HepG2 (cell line): Measurements from ENCODE around the gene ZNF282. TPM values are rescaled to one million over a fixed set of nuclear protein-coding genes. Genes with fewer than 3 reads are reported as not detected.
A peak's percentile ranks its signal among the peaks of the same experiment; 100 is the strongest.

Experiments used
- CAMTA2 ChIP-seq: sonication (generic); formaldehyde crosslinking; IDR thresholded peaks from 2 replicates; pipeline ENCODE4 v1.4.0; 2020; ENCODE audit warnings: mild to moderate bottlenecking, missing genetic modification reagents, borderline replicate concordance
- ETV6 ChIP-seq: sonication (generic); formaldehyde crosslinking; conservative IDR thresholded peaks from 2 replicates; pipeline ENCODE4 v1.4.0; 2020; ENCODE audit warnings: missing genetic modification reagents
- IRF2 ChIP-seq: IDR thresholded peaks from 2 replicates; pipeline ENCODE4 v1.6.1; 2018; ENCODE audit warnings: missing genetic modification reagents, missing compliant biosample characterization
- ISX ChIP-seq: sonication (generic); formaldehyde crosslinking; conservative IDR thresholded peaks from 2 replicates; pipeline ENCODE4 v1.5.0; 2020; ENCODE audit warnings: missing genetic modification reagents
- KDM4B ChIP-seq: sonication (generic); formaldehyde crosslinking; IDR thresholded peaks from 2 replicates; pipeline ENCODE4 v1.4.0; 2020; ENCODE audit warnings: missing genetic modification reagents
- LCORL ChIP-seq, 2 experiments: fragments of 450-650 bp in 1 of 2; sonication (generic) in 1 of 2; formaldehyde crosslinking in 1 of 2; IDR thresholded peaks; 2 replicates each; pipeline versions ENCODE4 v1.5.0 to v1.6.1; 2017 to 2020; ENCODE audit warnings: antibody characterized with exemption in 1 of 2, missing genetic modification reagents in 1 of 2
- PHF21A ChIP-seq: sonication (generic); formaldehyde crosslinking; IDR thresholded peaks from 2 replicates; pipeline ENCODE4 v1.5.0; 2020; ENCODE audit warnings: mild to moderate bottlenecking, missing genetic modification reagents
- PRMT3 ChIP-seq: sonication (generic); formaldehyde crosslinking; IDR thresholded peaks from 2 replicates; pipeline ENCODE4 v1.8.1; 2022; ENCODE audit warnings: low read depth, mild to moderate bottlenecking, moderate library complexity, missing genetic modification reagents, borderline replicate concordance
- REPIN1 ChIP-seq: sonication (generic); formaldehyde crosslinking; IDR thresholded peaks from 2 replicates; pipeline ENCODE4 v1.8.0; 2022; ENCODE audit warnings: missing genetic modification reagents, low read depth, mild to moderate bottlenecking, borderline replicate concordance
- SRF ChIP-seq: IDR thresholded peaks from 2 replicates; pipeline ENCODE4 v1.6.1; 2011; ENCODE audit warnings: mild to moderate bottlenecking, low read depth, low read length, moderate library complexity
- TCF7 ChIP-seq: sonication (generic); IDR thresholded peaks from 2 replicates; pipeline ENCODE4 v1.6.1; 2016; ENCODE audit warnings: antibody characterized with exemption, low read depth
- ZNF343 ChIP-seq: sonication (generic); formaldehyde crosslinking; IDR thresholded peaks from 2 replicates; pipeline ENCODE4 v1.4.0; 2020; ENCODE audit warnings: mild to moderate bottlenecking, missing genetic modification reagents
- ZNF549 ChIP-seq: sonication (generic); formaldehyde crosslinking; IDR thresholded peaks from 2 replicates; pipeline ENCODE4 v1.5.0; 2020; ENCODE audit warnings: missing genetic modification reagents
- ZNF558 ChIP-seq: sonication (generic); formaldehyde crosslinking; IDR thresholded peaks from 2 replicates; pipeline ENCODE4 v1.9.0; 2022; ENCODE audit warnings: mild to moderate bottlenecking, missing genetic modification reagents, borderline replicate concordance
- ZNF567 ChIP-seq: sonication (generic); formaldehyde crosslinking; IDR thresholded peaks from 2 replicates; pipeline ENCODE4 v1.8.1; 2023; ENCODE audit warnings: mild to moderate bottlenecking, missing genetic modification reagents, borderline replicate concordance
- ZNF605 ChIP-seq: sonication (generic); formaldehyde crosslinking; IDR thresholded peaks from 2 replicates; pipeline ENCODE4 v1.8.0; 2022; ENCODE audit warnings: mild to moderate bottlenecking, missing genetic modification reagents
- ZNF660 ChIP-seq: sonication (generic); formaldehyde crosslinking; IDR thresholded peaks from 2 replicates; pipeline ENCODE4 v1.5.1; 2020; ENCODE audit warnings: mild to moderate bottlenecking, low read depth, missing genetic modification reagents, borderline replicate concordance
- ZNF674 ChIP-seq: sonication (generic); formaldehyde crosslinking; IDR thresholded peaks from 2 replicates; pipeline ENCODE4 v1.5.0; 2020; ENCODE audit warnings: low read depth, mild to moderate bottlenecking, missing genetic modification reagents
- polyA plus RNA-seq, 8 experiments: library from polyadenylated mRNA; depleted of rRNA in 3 of 8; stranded (reverse) in 7 of 8; unstranded in 1 of 8; fragments of >200 nt; fragmentation: Illumina TruSeq in 4 of 8; extraction: Trizol in 4 of 8; gene quantifications; 2 replicates each; pipeline versions ENCODE4 v1.2.1 to v1.2.3, GENCODE V29; 2011 to 2016; ENCODE audit warnings: low read depth in 4 of 8, missing spikeins in 1 of 8, mixed read lengths in 1 of 8; ENCODE audit not compliant: insufficient read depth in 1 of 8
- total RNA-seq, 5 experiments: library from RNA; depleted of rRNA; stranded (reverse); fragments of >200 nt; fragmentation: Illumina TruSeq; extraction: Trizol; gene quantifications; 2 replicates each; pipeline ENCODE4 v1.2.3, GENCODE V29; 2016; ENCODE audit warnings: low read depth in 1 of 5
- TF ChIP-seq, protein P1 (sequence below): sonication (generic); formaldehyde crosslinking; conservative IDR thresholded peaks from 2 replicates; pipeline ENCODE4 v1.8.1; 2023; ENCODE audit warnings: missing genetic modification reagents
- TF ChIP-seq, protein P2 (sequence below): IDR thresholded peaks from 2 replicates; pipeline ENCODE4 v1.4.0; 2020; ENCODE audit warnings: mild to moderate bottlenecking, missing genetic modification reagents
- TF ChIP-seq, protein P3 (sequence below): sonication (generic); formaldehyde crosslinking; IDR thresholded peaks from 2 replicates; pipeline ENCODE4 v1.4.0; 2020; ENCODE audit warnings: missing genetic modification reagents

ZNF282 gene
- total and polyA plus RNA-seq, 2 of the 13 experiments (the other 11 are each of a cell fraction or from before 2014, with no cell fraction given), result 9.1 to 20.9 TPM

DNA sequence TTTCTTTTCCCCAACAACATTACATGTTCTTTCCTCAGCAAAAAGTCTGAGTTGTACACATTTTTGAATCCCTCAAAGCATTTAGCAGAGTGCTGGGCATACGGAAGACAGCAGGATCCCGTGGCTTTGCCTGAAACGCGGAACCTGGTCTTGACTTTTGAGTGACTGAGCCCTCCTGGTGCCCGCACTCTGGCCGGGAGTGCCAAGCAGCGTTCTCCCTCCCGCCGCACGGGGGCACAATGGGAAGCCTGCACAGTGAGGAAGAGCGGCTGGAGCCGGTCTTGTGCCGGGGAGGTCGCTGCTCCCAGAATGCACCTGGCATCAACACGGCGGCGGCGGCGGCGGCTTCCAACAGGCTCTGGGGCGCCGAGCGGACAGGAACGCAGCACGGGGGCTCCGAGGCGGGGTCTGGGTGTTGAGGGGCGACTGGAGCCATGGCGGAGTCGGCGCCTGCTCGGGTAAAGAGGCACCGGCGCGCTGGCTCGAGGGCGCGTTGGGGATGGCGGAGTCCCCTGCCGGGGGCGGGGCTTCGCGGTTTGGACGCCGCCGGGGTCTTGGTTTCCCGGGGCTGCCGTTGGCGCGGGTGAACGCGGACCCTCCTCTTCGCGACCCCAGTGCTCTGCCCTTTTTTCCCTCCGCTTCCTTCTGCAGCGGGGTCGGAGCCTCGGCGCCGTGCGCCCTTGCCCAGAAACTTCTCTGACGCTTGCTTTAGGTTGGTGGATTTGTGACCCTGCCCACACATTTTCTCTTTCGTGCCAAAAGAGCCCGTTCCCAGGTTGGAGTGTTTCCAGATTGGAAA lies 44.2 kb downstream of the ZNF282 start, which contains the start of gene ZNF212 (continued):
- TF ChIP-seq LCORL (IDR thresholded peaks at IDR 0.05), result no peak
- TF ChIP-seq LCORL (CRISPR knock-in tag; IDR thresholded peaks at IDR 0.05), result peak; percentile 68
- TF ChIP-seq IRF2 (CRISPR knock-in tag), result peak; percentile 91
- no peak; the same call in 1 of the 2 replicates for TF ChIP-seq ETV6
- TF ChIP-seq ZNF674 (CRISPR knock-in tag), result no peak; the same call in 1 of the 2 replicates
- peak; percentile 44; the same call in 1 of the 2 replicates for TF ChIP-seq REPIN1 (CRISPR knock-in tag)
- TF ChIP-seq ZNF549 (CRISPR knock-in tag), result no peak
- no peak for TF ChIP-seq ZNF558
- TF ChIP-seq, protein P1, sequence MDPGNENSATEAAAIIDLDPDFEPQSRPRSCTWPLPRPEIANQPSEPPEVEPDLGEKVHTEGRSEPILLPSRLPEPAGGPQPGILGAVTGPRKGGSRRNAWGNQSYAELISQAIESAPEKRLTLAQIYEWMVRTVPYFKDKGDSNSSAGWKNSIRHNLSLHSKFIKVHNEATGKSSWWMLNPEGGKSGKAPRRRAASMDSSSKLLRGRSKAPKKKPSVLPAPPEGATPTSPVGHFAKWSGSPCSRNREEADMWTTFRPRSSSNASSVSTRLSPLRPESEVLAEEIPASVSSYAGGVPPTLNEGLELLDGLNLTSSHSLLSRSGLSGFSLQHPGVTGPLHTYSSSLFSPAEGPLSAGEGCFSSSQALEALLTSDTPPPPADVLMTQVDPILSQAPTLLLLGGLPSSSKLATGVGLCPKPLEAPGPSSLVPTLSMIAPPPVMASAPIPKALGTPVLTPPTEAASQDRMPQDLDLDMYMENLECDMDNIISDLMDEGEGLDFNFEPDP (CRISPR knock-in tag), result no peak
- TF ChIP-seq ISX (CRISPR knock-in tag), result no peak
- TF ChIP-seq ZNF567 (CRISPR knock-in tag), result 0 out of 2 replicates have a peak, but pooled peaks have one; percentile 62
- peak; percentile 81; the same call in 1 of the 2 replicates for TF ChIP-seq PRMT3 (CRISPR knock-in tag)
- TF ChIP-seq, protein P2, sequence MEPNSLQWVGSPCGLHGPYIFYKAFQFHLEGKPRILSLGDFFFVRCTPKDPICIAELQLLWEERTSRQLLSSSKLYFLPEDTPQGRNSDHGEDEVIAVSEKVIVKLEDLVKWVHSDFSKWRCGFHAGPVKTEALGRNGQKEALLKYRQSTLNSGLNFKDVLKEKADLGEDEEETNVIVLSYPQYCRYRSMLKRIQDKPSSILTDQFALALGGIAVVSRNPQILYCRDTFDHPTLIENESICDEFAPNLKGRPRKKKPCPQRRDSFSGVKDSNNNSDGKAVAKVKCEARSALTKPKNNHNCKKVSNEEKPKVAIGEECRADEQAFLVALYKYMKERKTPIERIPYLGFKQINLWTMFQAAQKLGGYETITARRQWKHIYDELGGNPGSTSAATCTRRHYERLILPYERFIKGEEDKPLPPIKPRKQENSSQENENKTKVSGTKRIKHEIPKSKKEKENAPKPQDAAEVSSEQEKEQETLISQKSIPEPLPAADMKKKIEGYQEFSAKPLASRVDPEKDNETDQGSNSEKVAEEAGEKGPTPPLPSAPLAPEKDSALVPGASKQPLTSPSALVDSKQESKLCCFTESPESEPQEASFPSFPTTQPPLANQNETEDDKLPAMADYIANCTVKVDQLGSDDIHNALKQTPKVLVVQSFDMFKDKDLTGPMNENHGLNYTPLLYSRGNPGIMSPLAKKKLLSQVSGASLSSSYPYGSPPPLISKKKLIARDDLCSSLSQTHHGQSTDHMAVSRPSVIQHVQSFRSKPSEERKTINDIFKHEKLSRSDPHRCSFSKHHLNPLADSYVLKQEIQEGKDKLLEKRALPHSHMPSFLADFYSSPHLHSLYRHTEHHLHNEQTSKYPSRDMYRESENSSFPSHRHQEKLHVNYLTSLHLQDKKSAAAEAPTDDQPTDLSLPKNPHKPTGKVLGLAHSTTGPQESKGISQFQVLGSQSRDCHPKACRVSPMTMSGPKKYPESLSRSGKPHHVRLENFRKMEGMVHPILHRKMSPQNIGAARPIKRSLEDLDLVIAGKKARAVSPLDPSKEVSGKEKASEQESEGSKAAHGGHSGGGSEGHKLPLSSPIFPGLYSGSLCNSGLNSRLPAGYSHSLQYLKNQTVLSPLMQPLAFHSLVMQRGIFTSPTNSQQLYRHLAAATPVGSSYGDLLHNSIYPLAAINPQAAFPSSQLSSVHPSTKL, result peak; percentile 69
- peak; percentile 88; the same call in 1 of the 2 replicates for TF ChIP-seq KDM4B (CRISPR knock-in tag)
- no peak for TF ChIP-seq ZNF343
- no peak for TF ChIP-seq TCF7
- no peak; the same call in 1 of the 2 replicates for TF ChIP-seq CAMTA2 (CRISPR knock-in tag)
- no peak for TF ChIP-seq SRF
- TF ChIP-seq ZNF660, result no peak
- TF ChIP-seq PHF21A (CRISPR knock-in tag), result peak; percentile 31; the same call in 1 of the 2 replicates
- no peak for TF ChIP-seq ZNF605 (CRISPR knock-in tag)
- TF ChIP-seq, protein P3, sequence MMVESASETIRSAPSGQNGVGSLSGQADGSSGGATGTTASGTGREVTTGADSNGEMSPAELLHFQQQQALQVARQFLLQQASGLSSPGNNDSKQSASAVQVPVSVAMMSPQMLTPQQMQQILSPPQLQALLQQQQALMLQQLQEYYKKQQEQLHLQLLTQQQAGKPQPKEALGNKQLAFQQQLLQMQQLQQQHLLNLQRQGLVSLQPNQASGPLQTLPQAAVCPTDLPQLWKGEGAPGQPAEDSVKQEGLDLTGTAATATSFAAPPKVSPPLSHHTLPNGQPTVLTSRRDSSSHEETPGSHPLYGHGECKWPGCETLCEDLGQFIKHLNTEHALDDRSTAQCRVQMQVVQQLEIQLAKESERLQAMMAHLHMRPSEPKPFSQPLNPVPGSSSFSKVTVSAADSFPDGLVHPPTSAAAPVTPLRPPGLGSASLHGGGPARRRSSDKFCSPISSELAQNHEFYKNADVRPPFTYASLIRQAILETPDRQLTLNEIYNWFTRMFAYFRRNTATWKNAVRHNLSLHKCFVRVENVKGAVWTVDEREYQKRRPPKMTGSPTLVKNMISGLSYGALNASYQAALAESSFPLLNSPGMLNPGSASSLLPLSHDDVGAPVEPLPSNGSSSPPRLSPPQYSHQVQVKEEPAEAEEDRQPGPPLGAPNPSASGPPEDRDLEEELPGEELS (CRISPR knock-in tag), result peak; percentile 51; the same call in 1 of the 2 replicates
